ENCODE data around the gene EYA2.

GRCh38 chr20:47150403-47151152, 255.9 kb downstream of the EYA2 start:
- TF ChIP-seq CTCF (conservative IDR thresholded peaks at IDR 0.05; ENCODE audit: low read depth, low read length), result peak; percentile 82
- TF ChIP-seq EZH2 (IDR thresholded peaks at IDR 0.05; ENCODE audit: borderline replicate concordance, low read depth, low read length, poor library complexity, severe bottlenecking), result no peak

Measured in A673 (cell line).